ENCODE results near the gene NOTO.

- TF ChIP-seq CTCF (IDR thresholded peaks at IDR 0.05) (no peak), MAX (IDR thresholded peaks at IDR 0.05) (no peak), REST (IDR thresholded peaks at IDR 0.05) (no peak), SMC3 (IDR thresholded peaks at IDR 0.05) (no peak), RFX5 (IDR thresholded peaks at IDR 0.05) (no peak)
Measured at GRCh38 chr2:73253400-73253799, 51.0 kb downstream of the NOTO start.

All from A549 (cell line).